ENCODE data around the gene KRT75.
"Not testable (repeated sequence)": the region's sequence is repeated elsewhere in the genome, so short reads cannot be mapped to it uniquely, and the experiment has no call there.

Gene KRT75

GRCh38 chr12:52448228-52448627 lies 14.1 kb upstream of the KRT75 start:
- no peak for TF ChIP-seq TAF1 (IDR thresholded peaks at IDR 0.05; ENCODE audit: borderline replicate concordance, low read depth, low read length)
- no peak for TF ChIP-seq POLR2A (IDR thresholded peaks at IDR 0.05; ENCODE audit: low read depth, low read length)
- TF ChIP-seq POLR2AphosphoS5 (IDR thresholded peaks at IDR 0.05; ENCODE audit: low read depth, low read length) = no peak
- DNase-seq (ENCODE audit: insufficient read length) (no peak), FAIRE-seq (no peak)

GRCh38 chr12:52447196-52447595 lies 13.0 kb upstream of the KRT75 start:
- FAIRE-seq; DNase-seq (ENCODE audit: insufficient read length): not testable (repeated sequence)

- TF ChIP-seq TAF1 (IDR thresholded peaks at IDR 0.05; ENCODE audit: borderline replicate concordance, low read depth, low read length) = no peak
- TF ChIP-seq POLR2AphosphoS5 (IDR thresholded peaks at IDR 0.05; ENCODE audit: low read depth, low read length) = no peak
- no peak for TF ChIP-seq POLR2A (IDR thresholded peaks at IDR 0.05; ENCODE audit: low read depth, low read length)
- DNase-seq (ENCODE audit: insufficient read length) = no peak
- no peak for FAIRE-seq
Measured at GRCh38 chr12:52446367-52447045, 12.3 kb upstream of the KRT75 start.

GRCh38 chr12:52445876-52446275 lies 11.7 kb upstream of the KRT75 start:
- TF ChIP-seq TAF1 (IDR thresholded peaks at IDR 0.05; ENCODE audit: borderline replicate concordance, low read depth, low read length) (no peak), POLR2AphosphoS5 (IDR thresholded peaks at IDR 0.05; ENCODE audit: low read depth, low read length) (no peak), POLR2A (IDR thresholded peaks at IDR 0.05; ENCODE audit: low read depth, low read length) (no peak)
- no peak for FAIRE-seq
- DNase-seq (ENCODE audit: insufficient read length) = no peak

- no peak for TF ChIP-seq TAF1 (IDR thresholded peaks at IDR 0.05; ENCODE audit: borderline replicate concordance, low read depth, low read length)
- no peak for TF ChIP-seq POLR2A (IDR thresholded peaks at IDR 0.05; ENCODE audit: low read depth, low read length)
- no peak for TF ChIP-seq POLR2AphosphoS5 (IDR thresholded peaks at IDR 0.05; ENCODE audit: low read depth, low read length)
- DNase-seq (ENCODE audit: insufficient read length) (no peak), FAIRE-seq (no peak)
Measured at GRCh38 chr12:52444647-52445595, 10.8 kb upstream of the KRT75 start.

- FAIRE-seq (no peak), DNase-seq (ENCODE audit: insufficient read length) (no peak)
- no peak for TF ChIP-seq POLR2AphosphoS5 (IDR thresholded peaks at IDR 0.05; ENCODE audit: low read depth, low read length)
- no peak for TF ChIP-seq POLR2A (IDR thresholded peaks at IDR 0.05; ENCODE audit: low read depth, low read length)
Measured at GRCh38 chr12:52443966-52444365, 9.8 kb upstream of the KRT75 start.

- FAIRE-seq = no peak
- no peak for DNase-seq (ENCODE audit: insufficient read length)
- TF ChIP-seq POLR2AphosphoS5 (IDR thresholded peaks at IDR 0.05; ENCODE audit: low read depth, low read length) (no peak), POLR2A (IDR thresholded peaks at IDR 0.05; ENCODE audit: low read depth, low read length) (no peak), TAF1 (IDR thresholded peaks at IDR 0.05; ENCODE audit: borderline replicate concordance, low read depth, low read length) (no peak)
Measured at GRCh38 chr12:52442600-52443061, 8.5 kb upstream of the KRT75 start.

- no peak for FAIRE-seq
- no peak for TF ChIP-seq POLR2AphosphoS5 (IDR thresholded peaks at IDR 0.05; ENCODE audit: low read depth, low read length)
- no peak for TF ChIP-seq TAF1 (IDR thresholded peaks at IDR 0.05; ENCODE audit: borderline replicate concordance, low read depth, low read length)
- TF ChIP-seq POLR2A (IDR thresholded peaks at IDR 0.05; ENCODE audit: low read depth, low read length) = no peak
- no peak for DNase-seq (ENCODE audit: insufficient read length)
Measured at GRCh38 chr12:52441320-52441911, 7.2 kb upstream of the KRT75 start.

- TF ChIP-seq TAF1 (IDR thresholded peaks at IDR 0.05; ENCODE audit: borderline replicate concordance, low read depth, low read length) = no peak
- TF ChIP-seq POLR2A (IDR thresholded peaks at IDR 0.05; ENCODE audit: low read depth, low read length) = no peak
- no peak for TF ChIP-seq POLR2AphosphoS5 (IDR thresholded peaks at IDR 0.05; ENCODE audit: low read depth, low read length)
- FAIRE-seq (no peak), DNase-seq (ENCODE audit: insufficient read length) (no peak)
Measured at GRCh38 chr12:52440821-52441319, 6.7 kb upstream of the KRT75 start.

GRCh38 chr12:52439845-52440244 lies 5.7 kb upstream of the KRT75 start:
- TF ChIP-seq POLR2AphosphoS5 (IDR thresholded peaks at IDR 0.05; ENCODE audit: low read depth, low read length) (no peak), POLR2A (IDR thresholded peaks at IDR 0.05; ENCODE audit: low read depth, low read length) (no peak), TAF1 (IDR thresholded peaks at IDR 0.05; ENCODE audit: borderline replicate concordance, low read depth, low read length) (no peak)
- FAIRE-seq (no peak), DNase-seq (ENCODE audit: insufficient read length) (no peak)

- DNase-seq (ENCODE audit: insufficient read length) = no peak
- FAIRE-seq = no peak
- no peak for TF ChIP-seq TAF1 (IDR thresholded peaks at IDR 0.05; ENCODE audit: borderline replicate concordance, low read depth, low read length)
- TF ChIP-seq POLR2A (IDR thresholded peaks at IDR 0.05; ENCODE audit: low read depth, low read length) = no peak
- no peak for TF ChIP-seq POLR2AphosphoS5 (IDR thresholded peaks at IDR 0.05; ENCODE audit: low read depth, low read length)
Measured at GRCh38 chr12:52439420-52439819, 5.2 kb upstream of the KRT75 start.

All from GM12892 (cell line).